Central memory CD4-positive, alpha-beta T cell (primary cell): ENCODE measurements around the gene NHERF1.

Experiments used
- DNase-seq: peaks from one replicate; pipeline ENCODE4 v3.0.0; 2022

NHERF1 gene

GRCh38 chr17:74815067-74815466 lies 66.6 kb downstream of the NHERF1 start:
- DNase-seq, result no peak

DNA sequence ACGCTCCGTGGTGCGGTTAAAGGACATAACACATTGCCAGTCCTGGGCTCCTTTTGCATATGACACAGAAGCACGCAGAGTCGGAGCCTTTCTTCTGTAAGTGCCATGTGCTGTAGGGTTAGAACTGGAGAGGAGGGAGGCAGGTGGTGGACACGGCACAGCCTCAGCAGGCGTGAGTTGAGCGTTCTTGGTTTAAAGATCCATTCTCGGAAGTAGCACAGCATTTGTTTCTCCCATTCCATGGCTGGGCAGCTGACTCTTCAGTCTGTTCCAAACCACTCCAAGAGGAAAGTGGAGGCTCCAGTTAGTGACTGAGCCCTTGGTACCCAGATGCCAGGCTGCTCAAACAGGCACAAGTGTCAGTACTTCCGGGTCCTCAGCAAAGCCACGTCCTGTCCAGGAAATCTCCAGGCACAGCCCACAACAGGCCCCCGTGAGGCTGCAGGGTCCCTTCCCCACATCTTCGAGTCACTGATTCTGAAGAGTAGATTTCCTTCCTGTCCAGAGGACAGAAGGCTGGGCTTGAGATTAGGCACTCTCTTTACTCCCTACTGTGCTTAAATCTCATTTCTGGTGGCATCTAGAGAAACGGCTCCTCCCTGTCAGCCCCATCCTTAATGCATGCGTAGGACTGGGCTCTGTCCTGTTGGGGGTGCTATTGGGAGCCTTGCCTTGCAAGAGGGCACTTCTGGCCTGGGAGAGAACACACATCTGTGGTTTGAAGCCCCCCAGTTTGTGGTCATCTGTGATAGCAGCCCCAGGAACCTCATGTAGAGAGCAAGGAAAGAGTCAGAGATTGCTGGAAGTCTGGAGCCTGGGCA lies 67.3 kb downstream of the NHERF1 start:
- DNase-seq, result no peak

DNA sequence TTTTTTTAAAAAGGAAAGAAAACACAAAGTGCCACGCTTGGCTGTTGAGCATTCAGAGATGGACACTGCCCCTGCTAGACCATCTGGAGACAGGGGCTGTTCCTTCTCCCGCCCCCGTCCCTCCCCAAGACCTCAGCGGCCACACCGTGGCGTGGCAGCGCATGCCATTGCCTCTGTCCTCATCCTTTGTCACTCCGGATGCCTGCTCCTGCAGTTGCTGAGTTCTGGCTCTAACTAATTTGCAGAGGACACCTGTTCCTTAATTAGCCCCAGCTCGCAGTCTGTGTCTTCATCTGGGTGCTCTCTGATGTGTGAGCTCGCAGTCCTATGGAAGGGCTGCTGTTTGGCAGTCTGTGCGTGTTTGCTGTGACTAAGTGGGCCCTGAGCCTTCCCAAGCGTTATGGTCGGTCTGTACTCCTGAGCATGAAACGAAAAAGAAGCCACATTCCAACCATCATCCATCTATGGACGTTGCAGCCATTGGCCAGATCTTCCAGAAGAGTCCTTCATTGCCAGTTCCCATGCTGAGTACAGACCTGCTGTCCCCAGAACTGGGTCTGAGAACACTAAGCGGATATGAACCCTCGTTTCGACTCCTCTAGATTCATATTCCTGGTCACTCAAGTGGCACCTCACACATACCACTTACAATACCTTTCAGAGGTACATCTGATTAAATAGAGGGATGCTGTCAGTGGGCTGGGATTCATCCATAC lies 68.6 kb downstream of the NHERF1 start:
- DNase-seq, result no peak

GRCh38 chr17:74818291-74818938 lies 70.0 kb downstream of the NHERF1 start:
- no peak for DNase-seq
